NCI-H2081 (cell line): ENCODE measurements around the gene ADH6.
"Not testable (repeated sequence)": the region's sequence is repeated elsewhere in the genome, so short reads cannot be mapped to it uniquely, and the experiment has no call there.

Experiments
- DNase-seq, 2 experiments: peaks; one replicate each; lab custom pipeline; 2025; lab: John Stamatoyannopoulos, UW

The ADH6 gene

DNA sequence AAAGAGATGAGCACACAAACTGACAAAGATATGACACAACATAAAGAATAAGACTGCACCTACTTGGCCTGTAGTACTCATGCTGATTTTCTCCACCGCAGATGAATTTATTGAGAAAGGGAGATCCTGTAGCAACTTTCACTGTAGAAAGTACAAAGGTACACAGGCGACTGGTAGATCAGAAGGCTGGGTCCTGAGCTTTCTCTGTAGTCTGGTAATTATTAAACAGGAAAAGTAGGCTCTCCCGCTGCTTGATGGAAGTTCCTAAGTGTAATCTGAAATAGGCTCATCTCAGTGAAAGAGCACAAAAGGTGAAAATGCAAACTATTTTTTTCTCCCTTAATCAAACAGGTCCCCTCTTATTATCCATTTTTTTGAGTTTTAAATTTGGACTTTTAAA lies at the start of gene ADH6:
TSS of gene ADH6 (minus strand) at position 175 of the 400 bp plus-strand sequence. CDS start at position 81, 94 bp downstream.
- no peak for DNase-seq

DNA sequence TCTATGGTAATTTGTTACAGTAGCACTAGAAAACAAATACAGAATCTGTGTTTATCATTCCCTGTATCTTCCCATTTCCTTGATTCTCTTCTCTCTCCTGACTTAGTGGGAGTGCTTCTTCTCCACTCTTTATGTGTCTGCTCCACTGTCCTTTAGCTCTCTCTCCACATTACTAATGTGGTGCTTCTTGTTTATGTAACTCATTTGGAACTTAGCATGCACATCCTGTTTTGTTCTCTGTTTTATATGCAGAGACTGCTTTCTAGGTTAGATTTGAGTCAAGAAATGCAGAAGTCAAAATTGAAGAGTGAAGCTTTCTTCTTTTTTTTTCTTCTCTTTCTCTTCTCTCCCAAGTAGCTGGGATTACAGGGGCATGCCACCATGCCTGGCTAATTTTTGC lies 45.9 kb upstream of the ADH6 start:
- no peak for DNase-seq

DNA sequence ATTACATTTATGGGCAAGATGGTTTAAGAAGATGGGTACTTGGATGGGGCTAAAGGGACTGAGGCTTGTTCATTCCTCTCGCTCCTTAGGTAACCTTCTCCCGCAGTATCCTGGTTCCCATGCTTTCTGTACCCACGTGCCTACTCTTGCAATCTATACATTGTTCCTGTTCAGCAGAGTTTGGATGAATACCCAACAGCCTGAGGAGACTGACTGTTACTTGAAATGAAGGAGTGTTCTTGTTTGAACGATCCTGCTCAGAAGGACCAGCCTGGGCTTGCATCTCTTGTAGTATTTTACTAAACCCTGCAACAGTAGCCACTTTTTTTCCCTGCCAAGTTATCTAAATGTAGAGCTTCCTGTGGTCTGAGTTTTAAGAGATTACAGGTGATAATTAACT lies 33.7 kb upstream of the ADH6 start:
- DNase-seq: no peak

GRCh38 chr4:99248714-99249113 lies 29.7 kb upstream of the ADH6 start:
- DNase-seq: no peak

DNA sequence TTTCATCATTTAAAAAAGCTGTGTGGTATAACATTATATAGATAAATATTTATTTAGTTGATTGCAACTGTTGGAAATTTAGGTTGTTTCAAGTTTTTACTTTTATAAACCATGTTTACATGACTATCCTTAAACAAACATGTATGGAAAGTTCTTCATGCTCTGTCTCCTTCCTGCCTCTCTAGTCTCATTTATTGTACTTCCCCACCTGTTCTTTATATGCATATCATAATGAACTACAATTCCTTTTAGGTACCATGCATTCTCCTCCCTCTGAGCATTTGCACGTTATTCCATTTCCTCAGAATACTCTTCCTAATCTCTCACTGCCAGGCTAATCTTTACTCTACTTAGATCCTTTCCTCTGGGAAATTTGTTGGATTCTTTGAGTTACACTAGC lies 16.9 kb upstream of the ADH6 start:
- DNase-seq: no peak

GRCh38 chr4:99234331-99235010 lies 15.4 kb upstream of the ADH6 start:
- DNase-seq: no peak

DNA sequence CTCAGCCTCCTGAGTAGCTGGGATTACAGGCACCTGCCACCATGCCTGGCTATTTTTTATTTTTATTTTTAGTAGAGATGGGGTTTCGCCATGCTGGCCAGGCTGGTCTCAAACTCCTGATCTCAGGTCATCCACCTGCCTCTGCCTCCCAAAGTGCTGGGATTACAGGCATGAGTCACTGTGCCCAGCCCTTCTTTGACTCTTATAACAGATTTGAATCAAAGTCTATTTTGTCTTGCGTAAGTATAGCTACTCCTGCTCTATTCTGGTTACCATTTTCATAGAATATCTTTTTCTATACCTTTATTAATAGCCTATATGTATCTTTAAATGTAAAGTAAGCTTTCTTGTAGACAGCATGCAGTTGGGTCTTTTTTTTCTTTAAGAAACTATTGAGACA lies 14.4 kb upstream of the ADH6 start:
- DNase-seq: not testable (repeated sequence)

GRCh38 chr4:99228706-99229105 lies 9.7 kb upstream of the ADH6 start:
- DNase-seq: not testable (repeated sequence)

- DNase-seq: not testable (repeated sequence)
Observed at GRCh38 chr4:99227646-99228045, 8.6 kb upstream of the ADH6 start.

GRCh38 chr4:99221980-99222379 lies 2.9 kb upstream of the ADH6 start:
- no peak for DNase-seq

DNA sequence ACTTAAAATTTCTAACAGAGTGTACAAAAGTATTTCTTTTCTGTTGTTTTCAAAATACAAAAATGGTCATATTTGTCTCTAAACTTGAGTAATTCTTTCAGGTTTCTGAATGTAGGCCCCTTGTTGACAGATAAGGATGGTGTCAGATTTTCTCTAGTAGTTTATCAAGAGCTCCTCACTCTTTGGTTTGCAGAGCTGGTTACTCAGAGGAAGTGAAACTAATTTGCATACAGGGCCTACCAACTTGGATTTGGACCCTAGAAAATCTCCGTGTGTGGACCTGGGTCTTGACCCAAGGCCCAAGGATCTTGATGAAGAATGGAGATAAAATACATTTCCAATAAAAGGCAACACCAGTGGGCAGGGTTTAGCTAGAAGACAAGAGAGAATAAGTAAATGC lies 433 bp upstream of the ADH6 start:
- no peak for DNase-seq

GRCh38 chr4:99215521-99215920 lies 3.5 kb downstream of the ADH6 start:
- no peak for DNase-seq

DNA sequence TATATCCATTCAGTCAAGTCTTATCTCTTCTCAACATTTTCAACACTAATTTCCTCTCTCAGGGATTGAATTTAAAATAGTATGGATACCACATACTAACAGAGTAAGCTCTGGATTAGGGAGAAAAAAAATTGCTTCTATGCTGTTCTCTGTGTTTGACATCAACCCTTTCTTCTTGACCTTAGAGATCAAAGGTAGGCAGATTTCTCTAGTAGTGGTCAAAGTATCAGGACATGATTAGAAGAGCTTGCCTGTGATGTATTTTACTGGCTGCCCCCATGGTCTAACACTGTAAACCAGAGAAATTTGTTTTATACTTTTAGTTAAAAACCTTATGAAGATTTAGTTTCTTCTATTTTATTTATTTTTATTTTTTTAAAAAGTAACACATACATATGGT lies 8.3 kb downstream of the ADH6 start:
- no peak for DNase-seq

DNA sequence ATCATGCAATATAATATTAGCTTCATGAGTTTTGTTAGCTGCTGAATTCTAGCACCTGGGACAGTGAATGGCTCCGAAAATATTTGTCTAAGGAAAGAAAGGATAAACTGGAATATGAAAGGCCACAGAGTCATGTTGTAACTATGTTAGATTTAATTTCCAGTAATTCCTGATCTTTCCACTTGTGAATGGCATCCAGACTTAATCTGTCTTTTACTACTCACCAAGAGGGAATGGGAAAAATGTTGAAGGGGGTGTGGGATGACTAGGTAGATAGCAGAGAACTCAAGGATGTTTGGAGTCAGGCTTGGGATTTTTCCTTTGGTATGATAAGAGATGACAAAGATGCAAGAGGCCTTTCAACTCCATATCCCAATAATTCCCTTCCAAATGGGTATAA lies 9.4 kb downstream of the ADH6 start:
- no peak for DNase-seq

DNA sequence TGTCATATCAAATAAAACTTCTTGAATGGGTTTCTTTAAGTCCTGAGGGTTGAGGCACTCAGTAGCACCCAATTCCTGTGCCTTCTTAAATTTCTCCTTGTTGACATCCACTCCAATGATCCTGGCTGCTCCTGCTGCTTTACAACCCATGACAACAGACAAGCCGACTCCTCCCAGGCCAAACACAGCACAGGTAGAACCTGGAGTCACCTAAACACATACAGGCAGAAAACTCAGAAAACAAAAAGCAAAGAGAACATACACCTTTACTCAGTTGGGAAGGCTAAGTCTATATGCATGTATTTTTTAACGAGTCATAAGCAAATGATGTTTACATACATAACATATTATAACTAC lies 10.3 kb downstream of the ADH6 start:
- DNase-seq: no peak

GRCh38 chr4:99207911-99208718 lies 10.9 kb downstream of the ADH6 start:
- DNase-seq: no peak

DNA sequence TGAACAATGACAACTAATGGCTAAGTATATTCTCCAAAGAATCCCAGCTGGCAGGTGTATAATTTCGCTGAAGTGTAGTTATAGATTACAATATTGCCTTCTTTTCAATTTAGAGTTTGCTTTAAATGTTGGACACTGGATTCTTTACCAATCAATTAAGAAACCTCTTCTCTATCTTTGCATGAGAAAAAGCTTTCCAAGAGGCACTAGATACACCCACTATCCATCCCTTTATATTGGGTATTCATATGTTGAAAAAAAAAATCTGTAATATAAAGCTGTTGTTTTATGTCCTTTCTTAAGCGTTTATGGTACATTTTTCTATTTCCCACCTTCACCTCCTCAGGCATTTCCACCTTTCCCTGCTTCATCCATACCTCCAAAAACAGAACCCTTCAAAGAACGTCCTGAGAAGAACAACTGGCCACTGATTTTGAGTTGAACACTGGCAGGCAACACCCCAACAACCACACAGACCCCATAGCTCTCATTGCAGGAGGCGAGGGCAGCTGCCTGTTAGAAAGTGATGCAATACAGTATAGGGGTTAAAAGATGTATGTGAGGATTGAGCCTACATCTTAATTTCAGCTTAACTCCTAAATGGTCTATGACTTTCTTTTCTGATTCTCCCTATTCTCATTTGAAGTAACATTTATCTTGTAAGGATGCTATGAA lies 11.8 kb downstream of the ADH6 start:
- DNase-seq: no peak

DNA sequence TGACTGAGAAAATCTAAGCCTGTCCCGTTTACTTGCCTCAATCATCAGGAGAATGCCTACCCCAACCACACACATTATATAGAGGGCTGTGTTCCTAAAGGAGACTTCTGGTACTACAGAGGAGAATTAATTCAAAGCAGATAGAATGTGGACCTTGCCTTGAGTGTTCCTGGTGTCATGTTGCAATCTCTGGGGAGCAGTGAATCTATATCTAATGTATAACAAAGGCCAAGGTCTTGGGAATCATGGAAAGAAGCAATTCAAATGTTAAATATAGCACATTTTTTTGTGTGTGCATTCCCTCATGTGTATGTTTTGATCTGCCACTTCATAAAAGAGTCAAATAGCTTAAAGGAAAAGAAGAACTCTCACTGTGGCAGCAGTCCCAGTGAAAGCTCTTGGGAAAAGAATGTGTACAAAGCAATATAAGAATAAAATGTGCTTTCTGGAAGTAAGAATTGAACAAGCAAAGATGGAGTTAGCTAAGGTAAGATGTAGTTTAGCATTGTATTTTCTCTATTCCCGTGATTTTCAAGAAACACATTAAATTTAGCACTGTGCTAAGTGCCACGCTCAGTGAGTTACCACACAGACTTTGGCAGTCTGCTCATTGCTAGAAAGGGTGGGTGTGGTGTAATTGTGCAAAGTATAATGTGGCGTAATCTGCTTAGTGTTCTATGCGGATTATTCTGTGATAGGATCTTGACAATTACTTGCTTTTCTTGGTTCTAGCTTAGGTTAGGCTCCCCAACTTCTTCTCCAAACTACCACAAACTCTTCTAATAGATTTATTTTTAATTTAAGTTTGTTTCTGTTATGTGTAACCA lies 13.7 kb downstream of the ADH6 start:
- no peak for DNase-seq

DNA sequence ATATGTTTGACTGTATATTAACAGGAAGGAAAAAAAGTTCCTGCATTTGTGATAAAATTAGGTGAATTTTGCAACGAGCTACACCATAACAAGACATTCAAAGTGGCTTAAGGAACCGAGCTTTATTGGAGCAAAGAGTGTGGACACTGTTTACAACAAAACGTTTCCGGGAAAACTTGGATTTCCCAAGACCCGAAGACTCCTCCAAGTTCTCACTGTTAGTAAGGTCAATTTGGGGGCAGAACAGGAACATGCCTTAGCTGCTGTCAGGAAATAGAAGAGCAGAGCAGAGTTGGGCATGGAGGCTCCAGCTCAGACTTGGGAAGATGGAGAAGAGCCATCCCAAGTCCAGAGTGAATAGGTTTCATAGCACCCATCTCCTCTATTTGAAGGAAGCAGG lies 16.5 kb downstream of the ADH6 start:
- DNase-seq: no peak

- no peak for DNase-seq
Observed at GRCh38 chr4:99202094-99202493, 17.0 kb downstream of the ADH6 start.

- DNase-seq: no peak
Observed at GRCh38 chr4:99201690-99202089, 17.4 kb downstream of the ADH6 start.

DNA sequence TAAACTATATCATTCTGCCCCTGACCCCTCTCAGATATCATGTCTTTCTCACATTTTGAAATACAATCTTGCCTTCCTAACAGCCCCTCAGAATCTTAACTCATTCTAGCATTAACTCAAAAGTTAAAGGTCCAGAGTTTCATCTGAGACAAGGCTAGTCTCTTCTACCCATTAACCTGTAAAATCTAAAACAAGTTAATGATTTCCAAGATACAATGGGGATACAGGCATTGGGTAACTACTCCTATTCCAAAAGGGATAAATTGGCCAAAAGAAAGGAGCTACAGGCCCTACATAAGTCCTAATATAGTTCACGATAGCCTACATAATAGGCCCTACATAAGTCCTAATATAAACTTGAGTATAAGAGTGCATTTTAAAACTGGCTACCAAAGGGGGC lies 18.9 kb downstream of the ADH6 start:
- DNase-seq: no peak
